GM18520 (cell line): ENCODE results near the gene SF3A2.
"Not testable (repeated sequence)": the region's sequence is repeated elsewhere in the genome, so short reads cannot be mapped to it uniquely, and the experiment has no call there.

ENCODE experiments used
- ATAC-seq: cut with Tn5 transposase; IDR thresholded peaks from one replicate; pipeline ENCODE4 v1.9.1; 2021; ENCODE audit not compliant: unreplicated experiment

SF3A2 gene

DNA sequence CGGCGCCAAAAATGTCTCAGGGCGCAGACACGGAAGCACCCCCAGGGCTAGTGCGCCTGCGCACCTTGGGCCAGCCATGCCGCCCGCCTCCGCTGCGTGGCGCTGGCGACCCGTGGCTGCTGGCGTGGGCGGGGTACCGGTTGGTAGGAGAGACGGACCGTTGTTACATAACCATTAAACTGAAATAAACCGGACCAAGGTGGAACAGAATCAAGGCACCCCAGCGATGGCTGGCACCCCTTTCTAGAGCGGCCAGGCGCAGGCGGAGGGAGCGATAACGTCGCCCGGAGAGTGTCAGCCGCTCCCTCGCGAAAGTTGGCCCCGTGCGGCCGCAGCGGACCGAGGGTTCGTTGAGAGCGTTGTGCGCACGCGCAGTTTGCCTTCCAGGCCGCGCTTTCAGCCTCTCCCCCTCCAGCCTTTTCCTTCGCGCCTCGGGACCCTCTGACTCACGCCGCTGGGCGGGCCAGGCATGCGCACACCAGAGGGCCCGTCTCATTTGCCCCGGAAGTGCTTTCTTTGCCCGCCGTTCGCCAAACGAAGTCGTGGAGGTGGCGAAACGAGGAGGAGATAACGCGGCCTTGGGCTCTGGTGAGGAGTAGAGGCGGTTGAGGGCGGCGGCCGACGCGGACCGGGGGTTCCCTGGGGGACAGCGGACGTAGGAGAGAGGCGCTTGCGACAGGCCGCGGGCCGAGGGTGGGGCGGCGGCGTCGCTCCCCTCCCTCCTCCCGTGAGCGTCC, at the start of gene SF3A2, which contains the start of gene PLEKHJ1:
SF3A2 (plus strand) TSS at position 511 of the 737 bp plus-strand sequence. CDS start 6,595 bp downstream, outside the sequence.
PLEKHJ1 (minus strand) TSS at position 16 of the 737 bp plus-strand sequence. CDS start 81 bp downstream, outside the sequence.
- ATAC-seq = peak; percentile 75

DNA sequence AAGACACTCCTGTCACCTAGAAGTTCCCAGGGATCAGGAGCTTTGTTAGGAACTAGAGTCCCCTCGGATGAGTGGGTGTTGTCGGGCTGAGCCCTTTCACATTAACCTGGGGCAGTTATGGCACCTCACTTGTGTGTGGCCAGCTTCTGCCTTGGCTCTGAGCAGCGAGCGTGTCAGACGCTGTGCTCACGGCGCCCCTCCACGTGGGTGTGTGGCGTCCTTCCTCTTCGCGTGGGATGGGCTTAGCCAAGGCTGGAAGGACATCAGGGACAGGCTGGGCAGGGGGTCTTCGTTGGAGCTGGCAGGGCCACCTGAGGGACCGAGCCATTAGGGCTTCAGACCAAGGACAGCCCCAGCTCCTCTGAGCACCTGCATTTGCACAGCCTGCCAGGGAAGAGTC, 49.5 kb upstream of the SF3A2 start:
- no peak for ATAC-seq

DNA sequence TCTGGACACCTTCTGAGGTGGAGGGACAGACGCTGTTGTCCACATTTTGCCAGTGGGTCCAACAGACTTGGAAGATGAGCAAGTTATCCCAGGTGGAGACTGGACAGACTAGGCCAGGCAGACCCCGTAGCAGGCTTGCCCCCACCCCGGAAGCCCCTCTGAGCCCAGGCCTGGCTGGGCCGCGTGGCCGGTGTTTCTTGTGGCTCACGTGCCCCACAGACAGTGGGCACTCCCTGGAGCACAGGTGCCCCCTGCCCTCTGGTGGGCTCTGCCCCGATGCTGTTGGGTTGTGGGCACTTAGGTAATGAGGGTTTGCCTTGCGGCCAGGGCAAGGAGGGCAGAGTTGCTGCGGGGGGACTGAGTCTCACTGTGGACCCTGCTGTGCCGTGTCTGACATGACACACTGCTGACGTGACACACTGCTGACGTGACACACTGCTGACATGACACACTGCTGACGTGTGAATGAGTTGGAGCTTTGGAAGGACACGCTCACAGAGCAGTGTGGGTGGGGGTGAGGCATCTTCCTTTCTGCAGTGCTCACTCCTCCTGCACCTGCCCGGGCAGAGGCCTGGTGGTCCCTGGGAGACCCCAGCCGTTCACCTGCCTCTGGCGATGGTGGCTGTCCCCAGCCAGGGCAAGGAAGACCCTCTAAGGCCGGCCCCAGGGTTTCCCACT, 47.8 kb upstream of the SF3A2 start:
- no peak for ATAC-seq

- ATAC-seq = no peak
Observed at GRCh38 chr19:2189880-2190279, 46.7 kb upstream of the SF3A2 start.

- no peak for ATAC-seq
Observed at GRCh38 chr19:2190848-2191455, 45.7 kb upstream of the SF3A2 start.

- no peak for ATAC-seq
Observed at GRCh38 chr19:2191456-2192310, 44.9 kb upstream of the SF3A2 start.

DNA sequence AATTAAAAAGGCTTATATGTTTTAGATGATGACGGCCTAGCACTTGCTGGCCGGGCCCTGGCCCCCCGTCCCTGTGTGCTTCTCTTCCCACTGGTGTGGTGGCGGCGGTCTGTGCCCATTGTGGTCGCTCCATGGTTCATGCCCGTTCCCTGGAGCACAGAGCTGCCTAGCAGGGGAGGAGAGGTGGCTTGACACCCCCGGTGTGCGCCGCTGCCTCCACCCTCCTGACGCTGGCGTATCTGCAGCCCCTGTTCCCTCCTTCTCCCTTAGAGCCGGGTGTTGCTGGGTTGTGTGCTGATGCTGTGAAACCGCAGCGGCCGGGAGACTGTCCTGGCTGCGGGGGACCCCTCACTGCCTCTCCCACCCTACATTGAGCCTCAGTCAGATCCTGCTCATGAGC, 43.8 kb upstream of the SF3A2 start:
- ATAC-seq = no peak

DNA sequence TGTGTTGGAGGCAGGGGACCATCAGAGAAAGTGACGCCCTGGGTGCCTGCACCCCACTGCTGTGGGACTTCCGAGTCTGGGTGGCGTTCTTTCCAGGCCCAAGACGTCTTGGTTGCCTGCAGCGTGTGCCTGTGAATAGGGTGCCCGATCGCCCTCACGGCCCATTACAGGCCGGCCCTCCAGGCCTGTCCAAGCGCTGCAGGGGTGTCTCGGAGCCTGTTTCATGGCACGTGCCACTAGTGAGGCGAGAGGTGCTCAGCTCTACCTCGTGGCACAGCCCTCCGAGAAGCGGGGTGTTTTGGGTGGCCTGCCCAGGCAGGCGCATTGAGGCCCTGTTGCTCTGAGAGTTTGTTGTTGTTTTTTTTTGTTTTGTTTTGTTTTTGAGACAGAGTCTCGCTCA, 42.8 kb upstream of the SF3A2 start:
- no peak for ATAC-seq

DNA sequence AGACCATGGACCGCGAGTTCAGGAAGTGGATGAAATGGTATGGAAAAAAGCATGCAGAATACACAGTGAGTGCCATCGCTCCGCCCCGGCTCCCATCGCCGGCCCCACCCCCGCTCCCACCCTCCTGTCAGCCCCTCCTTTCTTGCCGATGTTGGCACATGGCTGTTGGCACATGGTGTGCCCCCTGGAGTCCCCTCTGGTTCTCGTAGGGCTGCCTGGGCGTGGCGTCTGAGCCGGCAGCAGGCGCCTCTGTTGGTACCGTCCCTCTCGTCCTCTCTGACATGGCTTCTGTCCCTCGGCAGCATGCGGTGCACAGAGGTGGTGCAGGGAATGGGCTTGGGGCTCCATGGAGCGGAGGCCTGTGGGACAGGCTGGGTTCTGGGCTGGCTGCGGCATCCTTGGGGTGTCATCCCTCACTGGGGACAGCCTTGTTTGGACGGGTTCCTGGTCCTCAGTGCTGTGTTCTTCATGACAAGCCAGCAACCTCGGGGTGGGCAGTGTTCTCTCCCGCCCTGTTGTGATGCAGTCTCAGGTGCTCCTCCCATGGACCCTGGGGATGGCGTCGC, 42.0 kb upstream of the SF3A2 start:
- ATAC-seq = no peak

DNA sequence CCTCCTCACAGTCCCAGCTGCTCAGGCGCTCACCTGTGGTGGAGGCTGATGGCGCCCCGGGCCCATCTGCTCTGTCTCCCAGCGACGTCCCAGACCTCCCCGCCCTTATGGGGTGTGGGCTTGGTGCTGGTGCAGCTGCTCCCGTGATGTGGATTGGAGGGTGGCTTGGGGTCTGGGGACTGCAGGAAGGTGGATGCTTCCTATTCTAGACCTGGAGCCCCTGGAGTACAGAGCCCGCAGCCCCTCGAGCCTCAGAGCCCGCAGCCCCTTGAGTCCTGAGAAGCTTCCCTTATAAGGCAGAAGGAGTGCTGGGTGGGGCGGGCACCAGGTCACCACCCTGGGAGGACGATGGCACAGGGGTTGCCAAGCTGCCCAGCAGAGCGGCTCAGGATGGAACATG, 41.3 kb upstream of the SF3A2 start:
- ATAC-seq = no peak

DNA sequence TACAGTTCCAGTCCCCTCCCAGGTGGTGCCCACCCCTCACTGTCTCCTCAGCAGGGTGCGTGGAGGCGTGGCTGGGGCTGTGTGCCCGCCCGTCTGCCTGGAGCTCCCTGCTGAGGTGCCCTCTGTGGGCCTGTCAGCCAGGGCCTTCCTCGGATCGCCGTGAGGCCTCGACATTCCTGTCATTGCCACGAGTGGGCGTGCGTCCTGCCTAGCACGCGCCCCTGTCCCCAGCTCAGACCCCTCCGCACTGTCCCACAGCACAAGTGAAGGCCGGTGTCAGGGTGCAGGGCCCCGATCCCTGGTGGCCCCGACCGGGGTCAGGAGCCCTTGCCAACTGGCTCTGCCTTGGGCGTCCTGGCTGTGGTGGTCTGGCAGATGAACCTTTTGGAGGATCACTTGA, 40.7 kb upstream of the SF3A2 start:
- ATAC-seq = no peak

GRCh38 chr19:2197270-2197669, 39.4 kb upstream of the SF3A2 start:
- no peak for ATAC-seq

DNA sequence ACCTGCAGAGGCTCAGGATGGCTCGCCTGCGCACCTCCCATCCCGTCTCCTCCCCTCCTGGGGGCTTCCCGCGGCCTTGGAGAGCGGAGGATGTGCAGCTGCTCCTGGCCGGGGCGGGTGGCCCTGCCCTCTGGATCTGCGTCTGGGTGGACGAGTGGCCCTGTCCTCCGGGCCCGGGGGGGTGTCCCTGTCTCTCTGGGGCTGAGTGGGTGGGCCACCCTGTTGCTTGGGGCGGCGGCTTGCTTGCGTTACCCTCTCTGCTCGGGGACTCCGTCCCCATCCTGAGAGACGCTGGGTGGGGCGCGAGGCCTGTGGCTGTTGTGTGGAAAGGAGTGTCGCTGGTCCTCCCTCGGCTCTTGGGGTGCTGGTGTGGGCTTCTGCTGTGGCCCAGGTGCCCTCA, 38.3 kb upstream of the SF3A2 start:
- no peak for ATAC-seq

- no peak for ATAC-seq
Observed at GRCh38 chr19:2199215-2199614, 37.4 kb upstream of the SF3A2 start.

DNA sequence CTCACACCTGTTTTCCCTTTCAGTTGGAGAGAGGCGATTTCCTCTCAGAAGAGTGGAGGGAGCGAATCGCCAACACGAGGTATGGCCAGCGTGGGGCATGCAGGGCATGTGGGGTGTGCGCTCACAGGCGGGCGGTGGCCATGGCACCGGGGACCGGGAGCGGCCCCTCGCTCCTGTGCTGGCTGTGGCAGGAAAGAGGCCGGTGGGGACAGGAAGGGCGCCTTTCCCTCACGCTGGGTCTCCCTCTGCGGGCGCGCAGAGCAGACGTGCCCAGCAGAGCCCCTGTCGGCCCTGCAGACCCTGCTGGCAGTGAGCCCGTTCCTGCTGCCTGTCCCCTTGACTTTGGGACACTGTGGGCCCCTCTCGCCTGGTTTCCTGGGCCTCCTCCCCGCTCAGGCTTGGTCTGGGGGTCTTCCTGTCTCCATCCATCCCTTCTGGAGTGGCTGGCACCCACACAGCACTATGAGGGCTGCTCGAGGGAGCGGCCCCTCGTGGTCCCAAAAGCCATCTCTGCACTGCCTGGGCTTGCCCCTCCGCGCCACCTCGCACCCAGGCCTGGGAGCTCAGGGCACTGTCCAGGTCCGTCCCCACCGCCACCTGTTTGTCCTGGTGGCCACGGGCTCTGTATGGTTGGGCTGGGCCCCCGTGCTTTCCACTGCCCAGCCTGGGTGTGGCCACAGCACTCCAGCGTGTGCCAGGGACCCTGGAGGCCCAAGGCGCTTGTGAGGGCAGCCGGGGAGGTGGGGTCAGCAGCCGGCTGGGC, 36.6 kb upstream of the SF3A2 start:
- no peak for ATAC-seq

DNA sequence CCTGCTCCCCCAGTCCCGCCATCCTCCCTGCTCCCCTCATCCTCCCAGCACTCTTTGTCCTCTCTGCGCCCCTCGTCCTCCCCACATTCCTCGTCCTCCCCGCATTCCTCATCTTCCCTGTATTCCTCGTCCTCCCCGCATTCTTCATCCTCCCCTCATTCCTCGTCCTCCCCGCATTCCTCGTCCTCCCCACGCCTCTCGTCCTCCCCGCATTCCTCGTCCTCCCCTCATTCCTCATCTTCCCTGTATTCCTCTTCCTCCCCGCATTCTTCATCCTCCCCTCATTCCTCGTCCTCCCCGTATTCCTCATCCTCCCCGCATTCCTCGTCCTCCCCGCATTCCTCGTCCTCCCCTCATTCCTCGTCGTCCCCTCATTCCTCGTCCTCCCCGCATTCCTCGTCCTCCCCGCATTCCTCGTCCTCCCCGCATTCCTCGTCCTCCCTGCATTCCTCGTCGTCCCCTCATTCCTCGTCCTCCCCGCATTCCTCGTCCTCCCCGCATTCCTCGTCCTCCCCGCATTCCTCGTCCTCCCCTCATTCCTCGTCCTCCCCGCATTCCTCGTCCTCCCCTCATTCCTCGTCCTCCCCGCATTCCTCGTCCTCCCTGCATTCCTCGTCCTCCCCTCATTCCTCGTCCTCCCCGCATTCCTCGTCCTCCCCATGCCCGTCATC, 35.9 kb upstream of the SF3A2 start:
- not testable (repeated sequence) for ATAC-seq

GRCh38 chr19:2201473-2202148, 35.0 kb upstream of the SF3A2 start:
- no peak for ATAC-seq

DNA sequence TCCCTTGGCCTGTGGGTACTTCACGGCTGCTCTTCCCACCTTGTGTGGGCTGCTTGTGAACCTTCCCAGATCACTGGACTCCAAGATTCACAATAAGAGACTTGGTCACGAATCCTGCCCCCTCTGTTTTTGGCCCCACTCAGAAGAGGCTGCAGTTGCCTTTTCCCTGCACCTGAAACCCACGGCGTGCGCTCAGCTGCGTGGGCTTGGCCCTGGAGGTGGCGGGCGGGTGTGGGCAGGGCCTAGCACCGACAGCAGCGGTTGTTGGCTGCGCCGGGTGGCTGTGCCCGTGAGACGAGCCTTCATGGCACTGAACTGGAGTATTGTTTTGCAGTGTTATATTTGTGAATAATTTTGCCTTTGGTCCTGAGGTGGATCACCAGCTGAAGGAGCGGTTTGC, 34.3 kb upstream of the SF3A2 start:
- no peak for ATAC-seq

DNA sequence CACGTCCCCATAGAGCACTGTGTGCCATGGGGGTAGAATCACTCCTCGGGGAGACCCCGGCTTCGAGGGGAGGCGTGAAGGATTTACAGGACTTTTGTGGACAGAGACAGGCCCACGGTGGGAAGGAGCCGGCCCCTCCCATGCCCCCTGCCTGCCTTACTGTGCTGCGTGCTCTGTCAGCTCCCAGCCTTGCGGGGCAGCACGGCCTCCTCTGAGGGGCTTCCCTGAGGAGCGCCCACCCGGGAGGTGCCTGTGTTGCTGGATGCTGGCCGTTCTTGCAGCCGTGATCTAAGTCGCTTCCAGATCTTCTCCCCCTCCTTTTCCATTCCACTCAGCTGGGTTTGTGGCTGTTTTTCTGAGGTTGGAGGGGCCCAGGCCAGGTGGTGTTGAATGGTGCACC, 29.6 kb upstream of the SF3A2 start:
- no peak for ATAC-seq
